CD4-positive, alpha-beta T cell (primary cell): ENCODE results near the gene DOCK4. TPM values are rescaled to one million over a fixed set of nuclear protein-coding genes. Genes with fewer than 3 reads are reported as not detected.

Experiments
- ATAC-seq: fragments of 200-7000 bp; cut with Tn5 transposase; one replicate; pipeline ENCODE4 v1.10.0; 2022; ENCODE audit warnings: mild to moderate bottlenecking; ENCODE audit not compliant: poor library complexity
- CTCF ChIA-PET: fragments of 350-600 bp; sonication (Branson Sonifier 250); formaldehyde crosslinking; loops from one replicate; lab custom pipeline; 2021; ENCODE audit warnings: antibody characterized with exemption, inconsistent platforms; lab: Charles Lee
- POLR2A ChIA-PET: fragments of 350-600 bp; sonication (Branson Sonifier 250); formaldehyde crosslinking; loops from one replicate; lab custom pipeline; 2021; ENCODE audit warnings: antibody characterized with exemption, inconsistent platforms; lab: Charles Lee
- DNase-seq, 14 experiments: peaks; one replicate each; pipeline ENCODE4 v3.0.0-alpha.2; 2013 to 2020; ENCODE audit warnings: mixed read lengths in 2 of 14
- H3K27ac ChIP-seq, 2 donors: one replicate each; pipeline versions ENCODE4 v1.5.1 to v1.7.0; 2013; ENCODE audit warnings: low read length in 2 of 2, low read depth in 1 of 2, mild to moderate bottlenecking in 1 of 2
- H3K27me3 ChIP-seq, 2 experiments: 1 replicate in 1 of 2; 2 replicates in 1 of 2; pipeline versions ENCODE4 v1.6.1 to v1.7.0; 2013; ENCODE audit warnings: low read length in 2 of 2, control low read depth in 1 of 2, mild to moderate bottlenecking in 1 of 2, moderate library complexity in 1 of 2; ENCODE audit not compliant: insufficient read depth in 2 of 2, control insufficient read depth in 1 of 2
- H3K36me3 ChIP-seq: one replicate; pipeline ENCODE4 v1.6.1; 2013; ENCODE audit warnings: low read length, control low read depth; ENCODE audit not compliant: insufficient read depth
- H3K4me1 ChIP-seq: one replicate; pipeline ENCODE4 v1.6.1; 2013; ENCODE audit warnings: low read length, control low read depth; ENCODE audit not compliant: insufficient read depth
- H3K4me3 ChIP-seq: one replicate; pipeline ENCODE4 v1.5.1; 2013; ENCODE audit warnings: mild to moderate bottlenecking, low read length, moderate library complexity
- H3K9me3 ChIP-seq, 2 experiments: 1 replicate in 1 of 2; 2 replicates in 1 of 2; pipeline versions ENCODE4 v1.6.1 to v1.7.0; 2013; ENCODE audit warnings: low read length in 2 of 2, mild to moderate bottlenecking in 2 of 2, control low read depth in 1 of 2, moderate library complexity in 1 of 2; ENCODE audit not compliant: control insufficient read depth in 1 of 2, insufficient read depth in 1 of 2
- H3K27ac Mint-ChIP-seq: one replicate; pipeline ENCODE4 v1.8.0; 2020; ENCODE audit warnings: mixed read lengths
- H3K27me3 Mint-ChIP-seq: one replicate; pipeline ENCODE4 v1.8.0; 2021; ENCODE audit warnings: mixed read lengths
- H3K36me3 Mint-ChIP-seq: one replicate; pipeline ENCODE4 v1.8.0; 2021; ENCODE audit warnings: low read depth, mixed read lengths
- H3K4me1 Mint-ChIP-seq: one replicate; pipeline ENCODE4 v1.8.0; 2021; ENCODE audit warnings: low read depth, mixed read lengths
- H3K4me3 Mint-ChIP-seq: one replicate; pipeline ENCODE4 v1.8.0; 2020; ENCODE audit warnings: mild to moderate bottlenecking, mixed read lengths
- H3K9me3 Mint-ChIP-seq: one replicate; pipeline ENCODE4 v1.8.0; 2020; ENCODE audit warnings: mixed read lengths
- intact Hi-C, 2 experiments: fragments of 100-400 bp; cut with DNase I in 1 of 2; cut with micrococcal nuclease in 1 of 2; formaldehyde crosslinking; loops; one replicate each; pipeline versions ENCODE4 v1.15.1 to v1.9.0; 2023 to 2025; cut with DNase I, micrococcal nuclease
- total RNA-seq, 174 experiments: library from RNA in 2 of 174; stranded (reverse) in 2 of 174; gene quantifications; one replicate each; pipeline ENCODE4 v1.2.3 and lab custom pipeline; 2021 to 2026
- TF ChIP-seq, protein P1 (sequence below): fragments of 200-600 bp; IDR thresholded peaks from one replicate; pipeline ENCODE4 v1.8.0; 2022; ENCODE audit warnings: antibody characterized with exemption, mild to moderate bottlenecking

The DOCK4 gene
- total RNA-seq, 2 experiments from 2014 or later, result 0.31 to 0.38 TPM

DNA sequence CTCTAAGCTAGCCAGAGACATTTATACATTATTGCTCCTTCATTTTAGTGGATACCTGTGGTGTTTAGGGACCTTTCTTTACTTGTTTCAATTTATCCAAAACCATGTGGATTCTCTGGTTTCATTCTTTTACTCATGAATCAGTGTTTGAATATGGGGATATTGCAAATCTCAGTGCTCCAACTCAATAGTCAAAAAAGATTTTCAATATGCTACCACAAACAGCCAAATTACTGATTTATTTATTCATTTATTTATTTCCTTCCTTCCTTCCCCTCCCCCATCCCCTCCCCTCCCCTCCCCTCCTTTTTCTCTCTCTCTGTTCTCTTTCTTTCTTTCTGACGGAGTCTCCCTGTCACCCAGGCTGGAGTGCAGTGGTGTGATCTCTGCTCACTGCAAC lies 390.8 kb downstream of the DOCK4 start:
- POLR2A ChIA-PET, result no interaction called here
- Mint-ChIP-seq H3K27me3 (no peaks in the 10 kb centered on the region), H3K27ac (no peak overlapping the region), H3K4me1 (no peaks in the 10 kb centered on the region), H3K36me3 (no peaks in the 10 kb centered on the region), H3K9me3 (no peaks in the 10 kb centered on the region), H3K4me3 (no peak overlapping the region)
- CTCF ChIA-PET, result no interaction called here
- Histone ChIP-seq H3K27me3 (no peaks in the 10 kb centered on the region), H3K27ac (no peak overlapping the region), H3K4me3 (no peak overlapping the region), H3K9me3 (no peaks in the 10 kb centered on the region), H3K36me3 (no peaks in the 10 kb centered on the region), H3K4me1 (no peaks in the 10 kb centered on the region)
- TF ChIP-seq, protein P1, sequence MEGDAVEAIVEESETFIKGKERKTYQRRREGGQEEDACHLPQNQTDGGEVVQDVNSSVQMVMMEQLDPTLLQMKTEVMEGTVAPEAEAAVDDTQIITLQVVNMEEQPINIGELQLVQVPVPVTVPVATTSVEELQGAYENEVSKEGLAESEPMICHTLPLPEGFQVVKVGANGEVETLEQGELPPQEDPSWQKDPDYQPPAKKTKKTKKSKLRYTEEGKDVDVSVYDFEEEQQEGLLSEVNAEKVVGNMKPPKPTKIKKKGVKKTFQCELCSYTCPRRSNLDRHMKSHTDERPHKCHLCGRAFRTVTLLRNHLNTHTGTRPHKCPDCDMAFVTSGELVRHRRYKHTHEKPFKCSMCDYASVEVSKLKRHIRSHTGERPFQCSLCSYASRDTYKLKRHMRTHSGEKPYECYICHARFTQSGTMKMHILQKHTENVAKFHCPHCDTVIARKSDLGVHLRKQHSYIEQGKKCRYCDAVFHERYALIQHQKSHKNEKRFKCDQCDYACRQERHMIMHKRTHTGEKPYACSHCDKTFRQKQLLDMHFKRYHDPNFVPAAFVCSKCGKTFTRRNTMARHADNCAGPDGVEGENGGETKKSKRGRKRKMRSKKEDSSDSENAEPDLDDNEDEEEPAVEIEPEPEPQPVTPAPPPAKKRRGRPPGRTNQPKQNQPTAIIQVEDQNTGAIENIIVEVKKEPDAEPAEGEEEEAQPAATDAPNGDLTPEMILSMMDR, result no peak
- intact Hi-C loops, result no loop called here
- ATAC-seq (no peak), DNase-seq (no peak)

DNA sequence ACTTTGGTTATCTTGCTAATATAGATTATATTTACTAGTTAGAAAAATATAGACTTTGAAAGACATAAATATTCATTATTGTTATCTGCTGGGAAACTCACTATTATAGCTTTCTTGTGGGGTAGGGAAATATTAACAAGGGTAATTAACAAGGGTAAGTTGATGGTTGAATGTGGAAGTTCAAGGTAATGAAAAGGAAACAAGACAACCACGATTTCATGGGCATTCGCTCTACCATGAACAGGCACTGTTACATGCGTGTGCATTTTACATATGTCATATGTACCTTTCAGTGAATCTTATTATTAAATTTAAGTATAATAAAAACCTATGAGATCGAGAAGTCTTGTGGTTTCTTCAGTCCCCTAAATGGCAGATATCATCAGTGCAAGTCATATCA lies 392.9 kb downstream of the DOCK4 start:
- no peak for ATAC-seq
- Histone ChIP-seq H3K4me3 (no peak overlapping the region), H3K9me3 (no peaks in the 10 kb centered on the region), H3K4me1 (no peaks in the 10 kb centered on the region), H3K36me3 (no peaks in the 10 kb centered on the region), H3K27ac (no peak overlapping the region), H3K27me3 (no peaks in the 10 kb centered on the region)
- ChIA-PET POLR2A (no interaction called here), CTCF (no interaction called here)
- no peak overlapping the region for H3K27ac Mint-ChIP-seq
- H3K36me3 Mint-ChIP-seq, result no peaks in the 10 kb centered on the region
- H3K4me1 Mint-ChIP-seq, result no peaks in the 10 kb centered on the region
- H3K9me3 Mint-ChIP-seq, result no peaks in the 10 kb centered on the region
- H3K27me3 Mint-ChIP-seq, result no peaks in the 10 kb centered on the region
- no peak for DNase-seq
- TF ChIP-seq, protein P1, result no peak
- intact Hi-C loops, result no loop called here
- H3K4me3 Mint-ChIP-seq, result no peak overlapping the region

DNA sequence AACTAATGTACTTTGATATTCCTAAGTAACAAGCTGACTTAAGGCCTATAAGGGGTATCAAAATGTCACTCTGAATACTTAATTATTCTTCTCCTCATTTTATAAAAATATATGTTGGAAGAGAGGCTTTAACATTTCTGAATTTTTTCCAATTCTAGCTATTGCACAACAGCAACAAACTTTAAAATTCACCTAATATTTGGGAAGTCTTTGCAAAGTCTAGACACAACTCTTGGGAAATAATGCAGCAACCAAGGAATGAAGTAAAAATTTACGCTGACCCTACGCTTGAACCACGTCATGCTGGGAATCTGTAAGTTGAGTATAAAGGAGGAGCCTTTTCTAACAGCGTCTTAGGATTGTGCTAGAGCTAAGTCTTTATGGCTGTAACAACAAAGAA lies 400.0 kb downstream of the DOCK4 start:
- Mint-ChIP-seq H3K27ac (no peak overlapping the region), H3K9me3 (peaks cover 4% of the 10 kb centered on the region), H3K36me3 (no peaks in the 10 kb centered on the region), H3K27me3 (no peaks in the 10 kb centered on the region), H3K4me3 (no peak overlapping the region), H3K4me1 (no peaks in the 10 kb centered on the region)
- ChIA-PET CTCF (no interaction called here), POLR2A (no interaction called here)
- intact Hi-C loops, result no loop called here
- no peaks in the 10 kb centered on the region for H3K4me1 ChIP-seq
- peaks cover 1 to 3% of the 10 kb centered on the region in 2 experiments for H3K9me3 ChIP-seq
- no peak for DNase-seq
- no peaks in the 10 kb centered on the region for H3K27me3 ChIP-seq
- TF ChIP-seq, protein P1, result no peak
- ATAC-seq, result no peak
- no peak overlapping the region for H3K27ac ChIP-seq
- no peak overlapping the region for H3K4me3 ChIP-seq
- no peaks in the 10 kb centered on the region for H3K36me3 ChIP-seq
